Endothelial cell of umbilical vein (primary cell): ENCODE data around the gene TUT7. TPM values are rescaled to one million over a fixed set of nuclear protein-coding genes. Genes with fewer than 3 reads are reported as not detected.

Source experiments
- BruUV-seq: library from RNA; stranded (reverse); fragments of 400-500 nt; replicated peaks from 2 replicates; lab custom pipeline; 2021; lab: Mats Ljungman, UMichigan
- CTCF ChIA-PET: fragments of 300-600, 350-600 bp; sonication (Branson Sonifier 250); formaldehyde crosslinking; loops from one replicate; lab custom pipeline; 2021; ENCODE audit warnings: antibody characterized with exemption, inconsistent platforms; lab: Charles Lee
- POLR2A ChIA-PET: fragments of 300-600, 350-600 bp; sonication (Branson Sonifier 250); formaldehyde crosslinking; loops from one replicate; lab custom pipeline; 2021; ENCODE audit warnings: antibody characterized with exemption, inconsistent platforms; lab: Charles Lee
- DNase-seq: peaks from one replicate; pipeline ENCODE4 v3.0.0-alpha.2; 2011; ENCODE audit warnings: low read depth, low spot score
- FAIRE-seq: peaks from 2 replicates; lab custom pipeline; 2011; peaks lifted over from hg19 to GRCh38; lab: Jason Lieb, UNC
- H2AFZ ChIP-seq: 2 replicates; pipeline ENCODE4 v1.6.0; 2012; ENCODE audit warnings: low read depth, low read length, control low read depth, inconsistent platforms
- H3K27ac ChIP-seq: 2 replicates; pipeline ENCODE4 v1.5.1; 2011; ENCODE audit warnings: low read depth, mild to moderate bottlenecking, control low read depth, low read length, moderate library complexity; ENCODE audit not compliant: insufficient read depth
- H3K27me3 ChIP-seq, 2 experiments: 2 replicates each; pipeline versions ENCODE4 v1.6.0 to v1.6.1; 2011; ENCODE audit warnings: low read length in 2 of 2, mixed read lengths in 1 of 2; ENCODE audit not compliant: control insufficient read depth in 2 of 2, insufficient read depth in 2 of 2
- H3K36me3 ChIP-seq, 2 experiments: 2 replicates in 1 of 2; 3 replicates in 1 of 2; pipeline ENCODE4 v1.5.1; 2011; ENCODE audit warnings: low read length in 2 of 2, mild to moderate bottlenecking in 1 of 2, moderate library complexity in 1 of 2; ENCODE audit not compliant: control insufficient read depth in 2 of 2, insufficient read depth in 2 of 2; ENCODE audit errors: extremely low read depth in 1 of 2
- H3K4me1 ChIP-seq: 3 replicates; pipeline ENCODE4 v1.5.1; 2011; ENCODE audit warnings: mild to moderate bottlenecking, low read length; ENCODE audit not compliant: control insufficient read depth, insufficient read depth; ENCODE audit errors: extremely low read depth
- H3K4me2 ChIP-seq: 2 replicates; pipeline ENCODE4 v1.6.1; 2011; ENCODE audit warnings: low read length, control low read depth, mixed read lengths; ENCODE audit not compliant: insufficient read depth
- H3K4me3 ChIP-seq, 3 experiments: fragments of 200-600 bp in 1 of 3; sonication (generic), shearing (Covaris generic) in 1 of 3; replicated peaks in 1 of 3; 2 replicates each; pipeline ENCODE4 v1.5.1; 2011 to 2016; ENCODE audit warnings: control low read depth in 3 of 3, low read length in 3 of 3, mild to moderate bottlenecking in 2 of 3, inconsistent platforms in 1 of 3, low read depth in 1 of 3, moderate library complexity in 1 of 3; ENCODE audit not compliant: insufficient read depth in 1 of 3
- H3K79me2 ChIP-seq: 2 replicates; pipeline ENCODE4 v1.6.0; 2012; ENCODE audit warnings: low read length, inconsistent platforms; ENCODE audit not compliant: control insufficient read depth, insufficient read depth
- H3K9ac ChIP-seq: replicated peaks from 2 replicates; pipeline ENCODE3; 2011; ENCODE audit warnings: low read length, control low read depth; ENCODE audit not compliant: insufficient read depth; ENCODE audit errors: extremely low read depth
- H3K9me1 ChIP-seq: replicated peaks from 3 replicates; pipeline ENCODE4 v1.6.0; 2011; ENCODE audit warnings: mild to moderate bottlenecking, low read length; ENCODE audit not compliant: control insufficient read depth, insufficient read depth; ENCODE audit errors: extremely low read depth
- H3K9me3 ChIP-seq: replicated peaks from 2 replicates; pipeline ENCODE4 v1.5.1; 2012; ENCODE audit warnings: low read length, inconsistent platforms; ENCODE audit not compliant: control insufficient read depth, insufficient read depth
- H4K20me1 ChIP-seq: replicated peaks from 2 replicates; pipeline ENCODE3; 2011; ENCODE audit warnings: mild to moderate bottlenecking, low read length; ENCODE audit not compliant: control insufficient read depth, insufficient read depth; ENCODE audit errors: extremely low read depth
- FOS ChIP-seq: IDR thresholded peaks from 2 replicates; pipeline ENCODE4 v1.6.1; 2011; ENCODE audit warnings: mild to moderate bottlenecking, low read length, moderate library complexity, borderline replicate concordance; ENCODE audit not compliant: insufficient read depth
- GATA2 ChIP-seq: IDR thresholded peaks from 2 replicates; pipeline ENCODE4 v1.7.0; 2011; ENCODE audit warnings: low read depth, mild to moderate bottlenecking, moderate library complexity, mixed read lengths, low read length; ENCODE audit not compliant: insufficient read length, insufficient read depth
- JUN ChIP-seq: IDR thresholded peaks from 2 replicates; pipeline ENCODE4 v1.6.1; 2011; ENCODE audit warnings: borderline replicate concordance, low read depth; ENCODE audit not compliant: insufficient read length, insufficient read depth
- POLR2A ChIP-seq: IDR thresholded peaks from 2 replicates; pipeline ENCODE4 v1.6.1; 2012; ENCODE audit warnings: low read depth, mild to moderate bottlenecking, control low read depth, low read length
- POLR2AphosphoS5 ChIP-seq: IDR thresholded peaks from 2 replicates; pipeline ENCODE4 v1.6.1; 2012; ENCODE audit warnings: low read depth, mild to moderate bottlenecking, control low read depth, low read length, moderate library complexity; ENCODE audit not compliant: insufficient read depth
- dilution Hi-C: fragments of 300-500 bp; cut with MboI; formaldehyde crosslinking; loops from one replicate; pipeline ENCODE4 v1.15.0; 2019; ENCODE audit warnings: low sequenced_read_pairs; ENCODE audit not compliant: extremely low pct_ligation_motif_present
- intact Hi-C: fragments of 100-400 bp; cut with micrococcal nuclease; formaldehyde crosslinking; loops from one replicate; pipeline ENCODE4 v1.10.0; 2022
- polyA plus RNA-seq, 4 experiments: library from polyadenylated mRNA; depleted of rRNA in 3 of 4; stranded (reverse) in 3 of 4; unstranded in 1 of 4; fragments of >200 nt; gene quantifications; 2 replicates each; pipeline versions ENCODE4 v1.2.1 to v1.2.3, GENCODE V29; 2011 to 2012; ENCODE audit warnings: missing spikeins in 1 of 4
- total RNA-seq: library from RNA; stranded (reverse); gene quantifications from 2 replicates; pipeline ENCODE4 v1.2.3, GENCODE V29; 2021
- TF ChIP-seq, protein P1 (sequence below), 2 donors: IDR thresholded peaks; 1 replicate in 1 of 2; 2 replicates in 1 of 2; pipeline ENCODE4 v1.5.1; 2011; ENCODE audit warnings: low read length in 2 of 2, mild to moderate bottlenecking in 2 of 2, moderate library complexity in 2 of 2, control low read depth in 1 of 2, inconsistent platforms in 1 of 2, low read depth in 1 of 2; ENCODE audit not compliant: insufficient read depth in 1 of 2; ENCODE audit errors: extremely low read depth in 1 of 2
- TF ChIP-seq, protein P2 (sequence below): IDR thresholded peaks from 2 replicates; pipeline ENCODE4 v1.6.1; 2011; ENCODE audit not compliant: insufficient read depth, insufficient read length

TUT7 gene
- total and polyA plus RNA-seq, 2 donors (not counting 3 experiments of a cell fraction or from before 2014, with no cell fraction given), result 5.1 to 19.0 TPM

DNA sequence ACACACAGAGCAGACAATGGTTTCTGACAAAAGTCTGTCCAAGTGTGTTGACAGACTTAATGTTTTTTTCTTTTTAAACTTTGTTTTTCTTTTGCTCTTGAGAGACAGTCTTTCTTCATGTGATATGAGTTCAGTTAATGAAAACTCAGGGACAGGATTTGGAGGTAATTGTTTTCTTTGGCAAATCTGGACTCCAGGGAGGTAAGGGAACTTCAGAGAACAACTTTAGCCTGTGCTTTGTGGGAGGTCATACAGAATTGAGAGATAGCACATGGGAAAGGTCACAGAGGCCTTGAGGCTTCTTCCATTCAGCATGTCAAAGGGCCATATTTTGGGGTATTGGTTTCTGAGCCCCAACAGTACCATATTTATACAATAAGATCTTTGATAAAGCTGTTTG lies 104.1 kb downstream of the TUT7 start:
- no peaks in the 10 kb centered on the region for H3K9me1 ChIP-seq
- intact Hi-C loops, result no loop called here
- no peak overlapping the region for H2AFZ ChIP-seq
- DNase-seq (no peak), FAIRE-seq (no peak)
- H4K20me1 ChIP-seq, result no peaks in the 10 kb centered on the region
- H3K27me3 ChIP-seq, result no peaks in the 10 kb centered on the region
- POLR2A ChIA-PET, result no interaction called here
- CTCF ChIA-PET, result no interaction called here
- no peaks in the 10 kb centered on the region for H3K4me1 ChIP-seq
- no TSS peak for BruUV-seq
- no peak overlapping the region for H3K9ac ChIP-seq
- H3K79me2 ChIP-seq, result no peaks in the 10 kb centered on the region
- dilution Hi-C loops, result no loop called here
- no peak overlapping the region for H3K4me2 ChIP-seq
- H3K36me3 ChIP-seq, result no peaks in the 10 kb centered on the region
- TF ChIP-seq POLR2AphosphoS5 (no peak), GATA2 (no peak), FOS (no peak), POLR2A (no peak), JUN (no peak)
- TF ChIP-seq, protein P1, sequence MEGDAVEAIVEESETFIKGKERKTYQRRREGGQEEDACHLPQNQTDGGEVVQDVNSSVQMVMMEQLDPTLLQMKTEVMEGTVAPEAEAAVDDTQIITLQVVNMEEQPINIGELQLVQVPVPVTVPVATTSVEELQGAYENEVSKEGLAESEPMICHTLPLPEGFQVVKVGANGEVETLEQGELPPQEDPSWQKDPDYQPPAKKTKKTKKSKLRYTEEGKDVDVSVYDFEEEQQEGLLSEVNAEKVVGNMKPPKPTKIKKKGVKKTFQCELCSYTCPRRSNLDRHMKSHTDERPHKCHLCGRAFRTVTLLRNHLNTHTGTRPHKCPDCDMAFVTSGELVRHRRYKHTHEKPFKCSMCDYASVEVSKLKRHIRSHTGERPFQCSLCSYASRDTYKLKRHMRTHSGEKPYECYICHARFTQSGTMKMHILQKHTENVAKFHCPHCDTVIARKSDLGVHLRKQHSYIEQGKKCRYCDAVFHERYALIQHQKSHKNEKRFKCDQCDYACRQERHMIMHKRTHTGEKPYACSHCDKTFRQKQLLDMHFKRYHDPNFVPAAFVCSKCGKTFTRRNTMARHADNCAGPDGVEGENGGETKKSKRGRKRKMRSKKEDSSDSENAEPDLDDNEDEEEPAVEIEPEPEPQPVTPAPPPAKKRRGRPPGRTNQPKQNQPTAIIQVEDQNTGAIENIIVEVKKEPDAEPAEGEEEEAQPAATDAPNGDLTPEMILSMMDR (IDR thresholded peaks at IDR 0.05; ENCODE audit: extremely low read depth in 1 of 2, insufficient read depth in 1 of 2, low read depth in 1 of 2, low read length in 2 of 2), result no peak
- TF ChIP-seq, protein P2, sequence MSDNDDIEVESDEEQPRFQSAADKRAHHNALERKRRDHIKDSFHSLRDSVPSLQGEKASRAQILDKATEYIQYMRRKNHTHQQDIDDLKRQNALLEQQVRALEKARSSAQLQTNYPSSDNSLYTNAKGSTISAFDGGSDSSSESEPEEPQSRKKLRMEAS, result no peak
- no peaks in the 10 kb centered on the region for H3K9me3 ChIP-seq
- no peak overlapping the region for H3K4me3 ChIP-seq
- H3K27ac ChIP-seq, result no peak overlapping the region
